Stimulated activated CD4-positive, alpha-beta T cell treated with anti-CD3 and anti-CD28 coated beads, Interleukin-2, amount 100 ng/mL, for 24 hours (primary cell): ENCODE data around the gene IL6R.
A peak's percentile ranks its signal among the peaks of the same experiment; 100 is the strongest.
"Not testable (repeated sequence)": the region's sequence is repeated elsewhere in the genome, so short reads cannot be mapped to it uniquely, and the experiment has no call there.

Experiments
- DNase-seq, 2 donors: peaks; one replicate each; pipeline ENCODE4 v3.0.0-alpha.2; 2020

IL6R gene

GRCh38 chr1:154485106-154485505 lies 80.0 kb downstream of the IL6R start:
- DNase-seq = no peak

- DNase-seq = no peak
These were observed 80.9 kb downstream of the IL6R start for GRCh38 chr1:154485910-154486496.

- not testable (repeated sequence) for DNase-seq
These were observed 81.6 kb downstream of the IL6R start for GRCh38 chr1:154486756-154487155.

GRCh38 chr1:154488922-154489321 lies 83.8 kb downstream of the IL6R start:
- DNase-seq = no peak

GRCh38 chr1:154489695-154490274 lies 84.6 kb downstream of the IL6R start:
- DNase-seq = no peak

GRCh38 chr1:154490317-154490716 lies 85.2 kb downstream of the IL6R start:
- no peak for DNase-seq

- no peak for DNase-seq
These were observed 87.0 kb downstream of the IL6R start for GRCh38 chr1:154492115-154492514.

GRCh38 chr1:154493276-154493675 lies 88.1 kb downstream of the IL6R start:
- no peak for DNase-seq

GRCh38 chr1:154495496-154496273 lies 90.5 kb downstream of the IL6R start:
- DNase-seq = no peak

GRCh38 chr1:154496383-154496782 lies 91.2 kb downstream of the IL6R start:
- no peak for DNase-seq

- DNase-seq = no peak
These were observed 92.1 kb downstream of the IL6R start for GRCh38 chr1:154497026-154497806.

GRCh38 chr1:154499446-154499845 lies 94.3 kb downstream of the IL6R start:
- no peak for DNase-seq

GRCh38 chr1:154500533-154500932 lies 95.4 kb downstream of the IL6R start:
- no peak for DNase-seq

- DNase-seq = no peak
These were observed 96.4 kb downstream of the IL6R start for GRCh38 chr1:154501423-154502065.

GRCh38 chr1:154502066-154502743 lies 97.1 kb downstream of the IL6R start, which contains the start of the genes SHE and TDRD10:
Gene SHE (minus strand): TSS chr1:154502412. CDS start chr1:154502026, 386 bp downstream.
Gene TDRD10 (plus strand): TSS chr1:154502219. CDS start chr1:154506904, 4,685 bp downstream.
- DNase-seq = peak; percentile 21 to 24

- DNase-seq = peak in 1 of 2 donors; percentile 12
These were observed 97.6 kb downstream of the IL6R start for GRCh38 chr1:154502744-154503115.

GRCh38 chr1:154503898-154504297 lies 98.8 kb downstream of the IL6R start:
- no peak for DNase-seq

- no peak for DNase-seq
These were observed 107.6 kb downstream of the IL6R start for GRCh38 chr1:154512760-154513159.

- DNase-seq = no peak
These were observed 109.0 kb downstream of the IL6R start for GRCh38 chr1:154514066-154514553.

GRCh38 chr1:154517661-154518060 lies 112.5 kb downstream of the IL6R start:
- DNase-seq = no peak
